IPS DF 4.7 (cell line): ENCODE data around the gene CHGA.

ENCODE experiments used
- DNase-seq: peaks from one replicate; pipeline ENCODE4 v3.0.0-alpha.2; 2013; ENCODE audit warnings: low spot score; ENCODE audit errors: extremely low read depth

Gene CHGA

DNA sequence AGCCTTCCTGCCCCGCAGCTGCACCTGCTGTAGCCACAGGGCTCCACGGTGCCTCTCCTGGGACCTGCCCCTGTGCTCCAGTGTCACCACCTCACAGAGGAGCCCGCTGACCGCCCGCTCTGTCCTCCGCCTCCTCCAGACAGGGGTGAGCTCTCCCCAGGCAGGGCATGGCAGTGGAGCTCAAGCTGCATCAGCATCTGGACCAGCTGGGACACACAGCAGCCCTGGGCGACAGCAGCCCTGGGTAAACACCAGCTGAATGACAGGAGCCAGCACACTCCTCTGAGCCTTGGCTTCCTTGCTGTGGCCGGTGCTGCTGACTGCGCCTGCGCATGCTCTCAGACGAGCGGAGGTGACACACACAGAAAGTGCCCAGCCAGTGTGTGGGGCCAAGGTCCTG is 22.0 kb downstream of the CHGA start:
- no peak for DNase-seq

DNA sequence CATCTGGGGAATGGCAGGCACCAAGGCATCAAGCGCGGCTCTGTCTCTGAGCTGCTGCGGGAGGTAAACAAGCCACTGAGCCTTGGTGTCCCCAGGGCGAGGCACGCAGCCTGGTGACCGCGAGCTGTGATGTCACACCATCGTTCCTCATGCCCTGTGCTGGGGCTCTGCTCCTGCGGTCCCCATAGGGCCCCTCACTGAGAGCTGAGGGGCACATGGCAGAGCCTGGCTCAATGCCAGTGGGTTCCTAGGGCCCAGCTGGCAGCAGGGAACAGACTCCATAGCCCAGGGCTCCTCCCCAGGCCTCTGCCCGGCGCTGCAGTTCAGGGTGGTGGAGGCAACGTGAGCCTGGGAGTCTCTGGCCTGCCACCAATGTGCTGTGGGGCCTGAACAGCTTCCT is 22.6 kb downstream of the CHGA start:
- no peak for DNase-seq

DNA sequence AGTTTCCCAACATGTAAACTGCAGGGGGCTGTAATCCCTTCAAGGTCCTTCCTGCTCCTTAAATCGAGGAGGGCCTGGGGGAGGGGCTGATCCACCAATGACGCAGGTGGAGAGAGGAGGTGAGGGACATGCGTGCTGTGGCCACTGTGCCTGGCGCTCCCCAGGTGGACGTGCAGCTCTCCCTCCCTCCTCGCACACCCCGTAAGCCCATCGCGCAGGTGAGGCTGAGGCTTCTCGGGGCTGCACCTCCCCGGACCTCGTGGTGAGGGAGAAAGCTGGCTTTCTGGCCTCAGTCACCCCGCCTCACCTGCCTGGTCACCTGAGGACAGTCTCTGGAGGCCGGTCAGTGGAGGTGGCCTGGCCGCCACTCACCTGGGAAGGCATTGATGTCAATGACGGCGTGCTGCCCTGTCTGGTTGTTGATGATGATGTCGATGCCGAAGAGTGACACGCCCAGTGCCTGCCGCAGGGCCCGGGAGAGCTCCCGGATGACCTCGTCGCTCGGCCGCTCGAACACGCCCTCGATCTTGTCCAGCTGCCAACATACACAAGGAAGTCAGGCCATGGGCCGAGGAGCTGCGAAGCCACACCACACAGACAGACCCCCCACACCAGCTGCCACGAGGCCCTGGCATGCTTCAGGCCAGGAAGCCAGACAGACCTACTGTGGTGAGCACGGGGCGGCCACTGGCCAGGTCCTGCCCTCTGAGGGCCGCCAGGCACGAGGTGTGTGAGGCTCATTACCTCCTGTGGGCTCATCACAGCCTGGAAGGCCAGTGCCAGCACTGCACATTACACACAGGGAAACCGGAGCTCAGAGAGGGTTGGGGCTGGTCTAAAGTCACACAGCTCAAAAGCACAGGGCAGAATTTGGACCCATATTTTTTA is 23.3 kb downstream of the CHGA start:
- no peak for DNase-seq

DNA sequence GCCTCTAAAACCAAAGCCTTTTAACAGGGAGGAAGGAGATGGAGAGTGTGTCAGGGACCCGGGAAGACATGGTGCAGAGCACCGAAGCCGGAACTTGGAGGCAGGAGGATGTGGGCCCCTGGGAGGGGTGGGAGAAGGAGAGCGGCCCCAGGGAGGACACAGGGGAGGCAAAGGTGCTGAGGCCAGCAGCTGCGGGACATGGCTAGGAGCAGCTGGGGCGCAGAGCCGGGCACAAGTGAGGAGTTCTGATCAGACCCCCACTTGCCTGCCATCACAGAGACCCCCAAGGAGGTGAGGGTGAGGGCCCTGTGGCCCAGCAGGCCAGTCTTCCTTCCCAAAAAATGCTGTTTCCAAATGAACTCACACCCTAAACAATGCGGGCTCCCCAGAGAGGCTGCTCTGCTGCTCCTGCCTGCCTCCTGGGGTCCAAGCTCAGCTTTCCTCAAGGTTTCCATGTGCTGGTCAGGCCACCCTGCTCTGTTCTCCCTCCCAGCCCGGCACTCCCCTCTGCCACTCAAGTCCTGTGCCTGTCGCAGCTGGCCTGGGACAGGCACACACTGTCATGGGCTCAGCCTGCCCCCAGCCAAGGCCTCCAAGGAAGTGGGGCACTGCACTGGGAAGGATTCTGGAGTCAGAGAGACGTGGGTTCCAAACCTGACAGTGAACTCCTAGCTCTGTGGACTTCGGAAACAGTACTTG is 24.0 kb downstream of the CHGA start:
- DNase-seq = no peak

DNA sequence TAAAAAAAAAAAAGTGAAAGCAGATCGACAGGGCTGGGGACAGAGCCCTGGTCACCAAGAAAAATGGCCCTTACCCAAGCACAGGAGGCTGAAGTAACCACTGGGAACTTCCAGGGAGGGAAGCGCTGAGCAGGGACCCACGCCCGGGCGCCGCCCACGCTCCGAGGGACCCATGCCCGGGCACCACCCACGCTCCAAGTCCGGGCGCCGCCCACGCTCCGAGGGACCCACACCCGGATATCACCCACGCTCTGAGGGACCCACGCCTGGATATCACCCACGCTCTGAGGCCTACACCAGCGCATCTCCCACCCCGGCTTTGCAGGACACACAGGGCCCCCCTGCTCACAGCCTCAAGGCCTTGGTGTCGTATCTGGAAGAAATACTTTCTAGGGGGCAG is 25.7 kb downstream of the CHGA start:
- DNase-seq = no peak

DNA sequence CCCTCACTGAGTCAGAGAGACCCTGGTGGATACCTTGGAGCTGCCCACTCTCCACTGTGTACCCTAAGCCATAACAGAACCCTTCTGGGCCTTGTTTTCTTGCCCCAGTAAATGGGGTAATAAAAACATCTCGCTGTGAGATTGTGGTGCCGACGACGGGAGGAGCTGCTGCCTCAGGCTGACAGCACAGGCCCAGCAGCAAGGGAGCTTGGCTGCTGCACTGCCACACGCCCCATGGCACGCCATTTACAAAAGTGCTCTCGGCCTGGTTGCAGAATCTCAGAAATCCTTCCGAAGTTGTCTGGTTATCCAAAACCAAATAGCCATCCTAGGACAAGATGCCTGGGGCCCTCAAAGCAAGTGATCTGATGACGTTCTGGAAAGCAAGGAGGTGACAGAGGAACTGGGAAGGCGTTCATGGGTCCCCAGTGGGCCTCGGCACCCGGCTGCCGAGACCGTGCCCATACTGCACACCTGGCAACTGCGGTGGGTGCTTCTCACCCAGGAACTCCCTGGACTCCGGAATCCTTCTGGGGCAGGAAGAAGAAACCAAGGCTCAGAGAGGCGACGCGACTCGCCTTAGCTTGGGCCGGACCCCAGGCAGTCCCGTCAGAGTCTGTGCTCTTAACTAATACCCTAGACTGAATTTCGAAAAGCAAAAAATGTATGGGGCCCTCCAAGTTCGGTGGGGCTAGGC is 26.7 kb downstream of the CHGA start:
- DNase-seq = no peak

DNA sequence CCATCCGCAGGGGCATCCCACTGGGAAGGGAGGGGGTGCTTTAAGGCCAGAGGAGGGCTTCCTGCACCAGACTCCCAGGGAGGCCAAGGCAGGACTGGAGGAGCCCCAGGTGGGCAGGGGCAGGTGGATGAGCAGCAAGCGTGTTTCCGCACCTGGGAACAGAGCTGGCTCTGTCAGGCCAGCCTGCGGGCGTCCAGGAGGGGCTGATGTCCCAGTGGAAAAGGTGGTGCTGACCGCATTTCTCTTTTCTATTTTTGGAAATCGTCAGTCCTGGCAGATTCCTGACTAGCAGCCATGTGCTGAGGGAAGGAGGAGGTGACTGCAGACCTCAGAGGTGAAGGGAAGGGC is 27.2 kb downstream of the CHGA start:
- DNase-seq = no peak

DNA sequence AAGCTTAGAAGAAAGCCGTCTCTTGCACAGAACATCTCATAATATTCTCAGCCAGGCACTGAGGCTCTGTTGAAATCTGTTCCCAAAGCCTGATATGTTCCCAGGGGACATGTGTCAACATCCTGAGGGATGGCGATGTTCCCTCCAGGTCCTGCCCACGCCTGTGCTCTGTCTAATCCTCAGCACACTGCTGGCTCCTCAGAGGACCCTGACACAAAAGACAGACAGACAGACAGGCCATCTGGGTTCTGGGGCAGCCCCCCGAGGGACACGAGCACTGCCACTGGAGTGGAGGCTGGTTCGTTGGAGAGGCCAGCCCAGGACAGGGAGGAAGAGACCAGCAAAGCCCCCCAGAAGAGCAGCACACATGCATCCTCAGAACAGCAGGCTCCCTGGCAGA is 27.8 kb downstream of the CHGA start:
- DNase-seq = no peak

DNA sequence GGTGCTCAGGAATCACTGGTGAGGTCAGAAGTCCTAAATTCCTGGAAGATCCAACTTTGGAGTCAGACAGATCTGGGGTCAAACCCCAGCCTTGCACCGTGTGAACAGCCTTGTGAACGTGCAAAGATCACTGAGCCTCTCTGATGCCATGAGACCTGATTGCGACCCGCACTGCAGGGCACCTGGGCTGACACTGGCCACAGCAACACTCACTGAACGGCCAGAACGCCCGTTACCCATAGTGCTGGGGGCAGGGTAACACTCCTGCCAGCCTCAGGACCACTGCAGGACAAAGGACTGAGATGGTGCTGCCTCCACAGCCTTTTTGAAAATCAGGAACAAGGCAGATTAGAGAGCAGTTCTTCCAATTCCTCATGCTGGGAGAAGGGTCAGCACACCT is 28.3 kb downstream of the CHGA start:
- DNase-seq = no peak

DNA sequence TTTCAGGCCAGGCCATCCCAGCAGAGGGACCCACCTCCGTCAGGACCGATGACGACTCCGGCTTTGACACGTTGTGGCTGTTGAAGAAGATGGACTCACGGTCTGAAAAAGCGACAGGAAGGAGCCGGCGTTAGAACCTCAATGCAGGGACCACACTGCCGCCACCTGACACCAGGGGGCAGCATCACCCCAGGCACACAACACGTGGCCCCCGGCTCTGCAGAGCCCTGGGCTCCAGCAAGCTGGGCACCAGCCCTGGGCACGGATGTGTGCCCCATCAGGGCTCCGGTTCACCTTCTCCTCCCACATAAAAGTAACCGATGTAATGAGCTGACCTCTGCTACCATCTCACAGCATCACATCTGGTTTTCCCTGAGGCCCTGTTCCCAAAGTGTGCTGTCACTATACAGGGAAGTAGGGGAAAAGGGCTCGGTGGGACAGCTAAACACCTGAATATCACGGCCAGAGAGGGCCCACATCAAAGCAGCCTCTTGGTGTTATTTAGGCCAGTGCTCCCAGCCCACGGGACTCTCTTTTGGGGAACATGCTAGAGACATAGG is 29.0 kb downstream of the CHGA start:
- DNase-seq = peak; percentile 38

DNA sequence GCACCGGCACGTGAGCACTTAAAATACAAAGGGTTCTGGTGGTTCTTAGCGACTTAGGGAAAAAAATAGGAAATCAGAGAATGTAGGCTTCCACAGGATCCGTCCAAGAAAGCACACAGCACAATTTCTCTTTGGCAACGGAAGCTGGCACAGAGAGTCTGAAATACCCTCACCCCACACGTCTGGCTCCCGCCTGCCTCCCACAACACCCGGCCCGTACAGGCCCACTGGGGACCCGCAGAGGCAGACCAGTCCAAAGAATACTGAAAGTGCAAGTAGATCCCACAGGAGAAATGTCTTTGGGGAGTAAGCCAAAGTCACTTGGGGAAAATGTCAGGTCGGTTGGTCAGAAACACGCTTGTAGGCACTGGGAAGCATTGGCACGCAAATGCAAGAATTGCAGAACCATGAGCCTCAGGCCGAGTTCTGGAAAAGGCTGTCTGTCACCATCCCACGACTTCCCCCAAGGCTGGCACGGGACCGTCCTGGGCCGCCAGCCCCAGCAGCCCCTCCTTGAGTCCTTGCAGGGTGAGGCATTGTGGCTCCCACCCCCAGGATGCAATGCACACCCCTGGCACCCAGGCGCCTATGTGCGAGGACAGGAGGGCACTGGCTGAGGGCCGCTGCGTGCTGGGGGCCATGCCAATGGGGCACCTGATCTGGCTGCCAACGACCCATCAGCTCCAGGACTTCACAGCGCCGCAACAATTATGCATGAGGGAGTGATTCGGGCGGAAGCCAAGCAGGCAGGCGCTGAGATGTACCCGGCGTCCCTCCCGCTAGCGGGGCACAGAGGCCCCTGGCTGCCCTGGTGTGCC is 29.7 kb downstream of the CHGA start:
- DNase-seq = no peak

DNA sequence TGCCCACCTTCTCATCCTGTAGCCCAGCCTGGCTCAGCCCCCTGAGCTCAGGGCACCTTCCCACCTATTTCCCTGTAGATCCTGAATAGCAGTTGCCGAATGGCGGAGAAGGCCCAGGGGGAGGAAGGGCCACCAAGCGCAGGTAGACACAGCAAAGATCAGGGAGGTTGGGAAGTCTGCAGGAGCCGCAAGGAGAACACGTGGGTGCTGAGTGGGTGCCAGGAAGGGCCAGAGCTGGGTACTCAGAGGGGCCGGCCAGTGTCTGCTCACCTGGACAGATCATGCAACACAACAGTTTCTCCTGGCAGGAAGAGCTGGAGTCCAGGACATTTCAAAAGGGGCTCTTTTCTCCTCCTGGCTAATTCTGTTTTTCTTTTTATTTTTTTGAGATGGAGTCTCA is 30.6 kb downstream of the CHGA start:
- no peak for DNase-seq

DNA sequence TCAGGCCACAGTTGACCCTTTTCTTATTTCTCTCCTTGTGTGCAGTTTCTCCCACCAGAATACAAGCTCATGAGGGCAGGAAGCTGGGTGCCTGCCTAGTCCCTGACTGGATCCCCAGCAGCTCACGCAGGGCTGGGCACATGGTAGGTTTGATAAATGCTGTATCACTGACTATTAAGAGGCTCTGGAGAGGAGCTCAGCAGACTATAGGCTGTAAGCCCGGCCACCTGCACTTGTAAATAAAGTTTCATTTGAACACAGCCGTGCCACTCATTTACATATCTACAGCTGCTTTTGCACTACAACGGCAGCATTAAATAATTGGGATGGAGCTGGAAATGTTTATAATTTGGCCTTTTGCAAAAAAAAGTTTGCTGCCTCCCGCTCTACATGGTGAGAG is 32.0 kb downstream of the CHGA start:
- no peak for DNase-seq

DNA sequence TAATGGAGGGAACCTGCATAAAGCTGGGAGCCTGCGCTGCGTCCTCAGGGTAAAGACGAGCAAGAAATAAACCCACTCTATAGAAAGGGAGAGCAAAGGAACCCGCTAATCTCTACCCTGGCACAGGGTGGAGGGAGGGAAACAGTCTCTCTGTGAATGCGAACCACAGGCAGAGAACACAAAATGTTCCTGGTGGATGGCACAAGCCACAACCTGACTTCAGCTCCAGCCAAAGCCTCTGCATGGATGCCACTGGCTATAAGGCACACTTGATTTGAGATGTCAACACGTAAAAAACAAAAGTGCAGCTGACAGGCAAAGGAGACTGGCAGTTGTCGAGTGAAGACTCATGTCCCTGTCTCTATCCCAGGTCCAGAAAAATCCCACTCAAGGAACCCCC is 32.4 kb downstream of the CHGA start:
- DNase-seq = no peak

DNA sequence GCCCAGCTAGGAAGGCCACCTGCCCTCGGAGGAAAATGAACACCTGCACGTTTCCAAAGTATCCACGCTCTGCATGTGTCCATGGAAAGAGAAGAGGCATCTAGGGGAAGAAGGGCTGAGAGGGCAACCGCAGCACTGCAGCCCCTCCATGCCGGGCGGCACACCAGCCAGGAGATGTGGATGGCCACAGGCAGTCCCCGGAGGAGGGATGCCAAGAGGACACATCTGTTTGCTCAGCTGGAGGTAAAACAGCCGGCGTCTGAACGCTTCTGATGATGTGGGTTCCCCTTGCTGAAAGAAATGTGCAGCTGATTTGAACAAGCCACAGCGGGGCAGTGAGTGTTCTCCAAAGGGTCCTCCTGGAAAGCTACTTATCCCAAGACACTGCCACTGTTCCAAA is 34.0 kb downstream of the CHGA start:
- DNase-seq = no peak

DNA sequence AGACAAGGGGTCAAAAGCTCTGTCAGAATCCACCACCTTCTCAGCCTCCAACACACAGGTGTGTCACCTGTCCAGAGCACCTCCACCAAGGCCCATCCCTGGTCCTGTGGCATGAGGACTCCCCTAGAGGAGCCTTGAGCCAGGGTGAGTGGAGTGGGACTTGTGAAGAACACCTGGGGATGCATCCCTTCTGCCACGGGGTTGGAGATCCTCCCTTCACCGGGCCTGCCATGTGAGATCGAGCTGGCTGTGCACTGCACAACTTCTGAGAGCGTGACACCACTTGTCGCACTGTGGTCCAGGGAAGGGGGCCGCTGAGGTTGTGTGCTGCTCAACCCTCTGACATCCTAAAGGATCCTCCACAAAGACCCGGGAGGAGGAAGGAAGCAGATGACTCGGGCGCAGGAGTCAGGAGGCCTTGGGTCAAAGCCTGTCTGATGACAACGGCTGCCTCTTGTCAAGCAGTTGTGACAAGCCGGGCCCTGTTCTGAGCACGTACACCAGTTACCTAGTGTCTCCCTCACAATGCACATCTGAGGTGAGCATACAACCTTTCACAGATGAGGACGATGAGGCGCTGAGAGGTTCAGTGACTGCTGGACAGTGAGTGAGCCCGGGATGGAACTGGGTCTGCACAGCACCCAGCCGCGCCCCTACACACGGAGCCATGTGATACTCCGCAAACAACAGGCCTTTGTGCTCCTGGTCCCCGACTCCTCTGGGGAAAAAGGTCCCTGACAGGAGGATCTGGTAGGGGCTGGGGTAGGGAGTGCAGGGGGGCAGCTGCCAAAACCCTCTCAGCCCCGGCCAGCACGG is 35.6 kb downstream of the CHGA start:
- no peak for DNase-seq

DNA sequence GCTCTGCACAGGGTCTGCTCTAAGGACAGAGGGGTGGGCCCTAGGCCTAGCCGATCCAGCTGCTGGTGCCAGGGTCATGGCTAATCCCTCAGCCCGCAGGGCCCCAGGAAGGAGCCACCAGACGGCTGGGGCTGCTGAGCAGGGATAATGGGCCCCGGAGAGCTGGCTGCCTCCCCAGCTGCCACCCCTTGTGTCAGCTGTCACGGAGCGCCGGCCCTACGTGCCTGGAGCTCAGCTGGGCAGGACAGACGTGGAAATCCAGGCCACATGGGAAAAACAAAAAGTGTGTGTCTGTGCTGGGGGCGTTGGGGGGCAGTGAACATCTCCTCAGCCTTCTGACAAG is 36.2 kb downstream of the CHGA start:
- DNase-seq = no peak

DNA sequence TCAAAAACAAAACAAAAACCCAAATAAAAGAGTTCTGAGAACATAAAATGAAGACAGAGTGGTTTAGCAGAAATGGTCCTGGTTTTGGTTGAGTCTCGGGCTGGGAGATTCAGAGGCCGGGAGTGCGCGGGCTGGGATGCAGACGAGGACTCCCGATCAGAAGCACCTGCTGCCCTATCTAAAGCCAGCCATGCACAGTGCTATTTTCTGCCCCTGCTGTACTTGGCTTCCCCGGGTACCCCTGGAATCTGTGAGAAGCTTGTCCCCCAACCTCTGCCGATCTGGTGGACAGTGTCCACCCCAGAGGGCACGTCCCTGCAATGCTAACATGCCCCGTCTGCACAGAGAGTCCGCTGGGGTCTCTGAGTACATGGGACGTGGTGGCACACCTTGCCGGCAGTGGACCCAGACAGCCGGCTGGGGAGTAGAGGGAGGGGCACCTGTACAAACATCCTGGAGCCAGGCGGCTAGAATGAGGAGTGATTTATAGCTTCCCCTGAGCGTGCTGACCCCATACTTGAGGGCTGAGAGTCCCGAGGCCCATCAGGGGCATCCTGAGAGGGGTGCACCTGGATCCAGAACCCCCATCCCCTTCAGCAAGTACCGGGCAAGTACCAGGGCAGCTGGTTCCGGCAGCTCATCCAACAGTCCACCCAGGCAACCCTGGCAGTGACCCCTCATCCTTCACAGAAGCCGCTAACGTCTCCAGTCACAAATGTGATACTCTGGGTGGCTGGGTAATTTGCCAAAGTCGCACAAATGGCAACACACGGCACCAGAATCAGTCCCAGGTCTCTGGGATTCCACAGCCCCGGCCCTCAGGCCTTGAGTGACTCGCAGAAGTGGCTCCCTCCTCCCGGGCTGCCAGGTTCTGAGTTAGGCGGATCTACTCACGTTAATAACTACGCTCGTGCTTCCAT is 37.1 kb downstream of the CHGA start:
- no peak for DNase-seq
